Activated naive CD8-positive, alpha-beta T cell (primary cell): Measurements from ENCODE around the gene ARAP1.

Source experiments
- H3K27ac Mint-ChIP-seq: one replicate; pipeline ENCODE4 v1.8.0; 2021; ENCODE audit warnings: mixed read lengths
- H3K27me3 Mint-ChIP-seq: one replicate; pipeline ENCODE4 v1.8.0; 2021; ENCODE audit warnings: mixed read lengths
- H3K36me3 Mint-ChIP-seq: one replicate; pipeline ENCODE4 v1.8.0; 2021; ENCODE audit warnings: mixed read lengths
- H3K4me1 Mint-ChIP-seq: one replicate; pipeline ENCODE4 v1.8.0; 2021; ENCODE audit warnings: low read depth, mixed read lengths
- H3K4me3 Mint-ChIP-seq: one replicate; pipeline ENCODE4 v1.8.0; 2021; ENCODE audit warnings: mild to moderate bottlenecking, mixed read lengths
- H3K9me3 Mint-ChIP-seq: one replicate; pipeline ENCODE4 v1.8.0; 2021; ENCODE audit warnings: low read depth, mixed read lengths

The ARAP1 gene

GRCh38 chr11:72774499-72774898 lies 22.3 kb upstream of the ARAP1 start:
- Mint-ChIP-seq H3K27ac (no peak overlapping the region), H3K27me3 (no peaks in the 10 kb centered on the region), H3K4me1 (peaks cover under 1% of the 10 kb centered on the region), H3K4me3 (no peak overlapping the region), H3K9me3 (no peaks in the 10 kb centered on the region), H3K36me3 (no peaks in the 10 kb centered on the region)

- Mint-ChIP-seq H3K27ac (no peak overlapping the region), H3K36me3 (no peaks in the 10 kb centered on the region), H3K27me3 (no peaks in the 10 kb centered on the region), H3K4me3 (no peak overlapping the region), H3K4me1 (no peaks in the 10 kb centered on the region), H3K9me3 (no peaks in the 10 kb centered on the region)
These were observed 21.5 kb upstream of the ARAP1 start for GRCh38 chr11:72773696-72774095.

GRCh38 chr11:72773291-72773690 lies 21.1 kb upstream of the ARAP1 start:
- Mint-ChIP-seq H3K4me3 (no peak overlapping the region), H3K9me3 (no peaks in the 10 kb centered on the region), H3K36me3 (no peaks in the 10 kb centered on the region), H3K27me3 (no peaks in the 10 kb centered on the region), H3K4me1 (no peaks in the 10 kb centered on the region), H3K27ac (no peak overlapping the region)

GRCh38 chr11:72772059-72772458 lies 19.9 kb upstream of the ARAP1 start:
- Mint-ChIP-seq H3K27ac (no peak overlapping the region), H3K4me1 (no peaks in the 10 kb centered on the region), H3K27me3 (no peaks in the 10 kb centered on the region), H3K4me3 (no peak overlapping the region), H3K36me3 (no peaks in the 10 kb centered on the region), H3K9me3 (no peaks in the 10 kb centered on the region)

- Mint-ChIP-seq H3K4me1 (no peaks in the 10 kb centered on the region), H3K4me3 (no peak overlapping the region), H3K27me3 (no peaks in the 10 kb centered on the region), H3K9me3 (no peaks in the 10 kb centered on the region), H3K27ac (no peak overlapping the region), H3K36me3 (no peaks in the 10 kb centered on the region)
These were observed 19.3 kb upstream of the ARAP1 start for GRCh38 chr11:72771507-72771906.

- H3K27ac Mint-ChIP-seq = no peak overlapping the region
- no peak overlapping the region for H3K4me3 Mint-ChIP-seq
- no peaks in the 10 kb centered on the region for H3K27me3 Mint-ChIP-seq
- H3K36me3 Mint-ChIP-seq = no peaks in the 10 kb centered on the region
- no peaks in the 10 kb centered on the region for H3K4me1 Mint-ChIP-seq
- H3K9me3 Mint-ChIP-seq = no peaks in the 10 kb centered on the region
These were observed 18.6 kb upstream of the ARAP1 start for GRCh38 chr11:72770799-72771198.

- no peaks in the 10 kb centered on the region for H3K4me1 Mint-ChIP-seq
- no peaks in the 10 kb centered on the region for H3K9me3 Mint-ChIP-seq
- H3K4me3 Mint-ChIP-seq = no peak overlapping the region
- no peak overlapping the region for H3K27ac Mint-ChIP-seq
- no peaks in the 10 kb centered on the region for H3K36me3 Mint-ChIP-seq
- H3K27me3 Mint-ChIP-seq = no peaks in the 10 kb centered on the region
These were observed 17.5 kb upstream of the ARAP1 start for GRCh38 chr11:72769680-72770079.

- no peak overlapping the region for H3K27ac Mint-ChIP-seq
- H3K4me3 Mint-ChIP-seq = no peak overlapping the region
- no peaks in the 10 kb centered on the region for H3K4me1 Mint-ChIP-seq
- no peaks in the 10 kb centered on the region for H3K9me3 Mint-ChIP-seq
- H3K36me3 Mint-ChIP-seq = no peaks in the 10 kb centered on the region
- H3K27me3 Mint-ChIP-seq = no peaks in the 10 kb centered on the region
These were observed 16.4 kb upstream of the ARAP1 start for GRCh38 chr11:72768581-72768980.

- Mint-ChIP-seq H3K36me3 (no peaks in the 10 kb centered on the region), H3K4me1 (peaks cover 7% of the 10 kb centered on the region), H3K27ac (no peak overlapping the region), H3K9me3 (no peaks in the 10 kb centered on the region), H3K4me3 (no peak overlapping the region), H3K27me3 (no peaks in the 10 kb centered on the region)
These were observed 15.2 kb upstream of the ARAP1 start for GRCh38 chr11:72767203-72768062.

- H3K9me3 Mint-ChIP-seq = no peaks in the 10 kb centered on the region
- peaks cover 7% of the 10 kb centered on the region for H3K4me1 Mint-ChIP-seq
- H3K36me3 Mint-ChIP-seq = no peaks in the 10 kb centered on the region
- no peak overlapping the region for H3K27ac Mint-ChIP-seq
- no peak overlapping the region for H3K4me3 Mint-ChIP-seq
- no peaks in the 10 kb centered on the region for H3K27me3 Mint-ChIP-seq
These were observed 14.1 kb upstream of the ARAP1 start for GRCh38 chr11:72766152-72766902.

- Mint-ChIP-seq H3K36me3 (no peaks in the 10 kb centered on the region), H3K27me3 (no peaks in the 10 kb centered on the region), H3K4me3 (no peak overlapping the region), H3K4me1 (peaks cover 7% of the 10 kb centered on the region), H3K9me3 (no peaks in the 10 kb centered on the region), H3K27ac (no peak overlapping the region)
These were observed 12.3 kb upstream of the ARAP1 start for GRCh38 chr11:72764503-72764902.

GRCh38 chr11:72763823-72764222 lies 11.6 kb upstream of the ARAP1 start:
- Mint-ChIP-seq H3K27ac (no peak overlapping the region), H3K36me3 (peaks cover under 1% of the 10 kb centered on the region), H3K4me3 (no peak overlapping the region), H3K27me3 (no peaks in the 10 kb centered on the region), H3K9me3 (no peaks in the 10 kb centered on the region), H3K4me1 (peaks cover 7% of the 10 kb centered on the region)

GRCh38 chr11:72762641-72763304 lies 10.6 kb upstream of the ARAP1 start:
- Mint-ChIP-seq H3K27ac (no peak overlapping the region), H3K4me3 (no peak overlapping the region), H3K27me3 (no peaks in the 10 kb centered on the region)

GRCh38 chr11:72760539-72761405 lies 8.6 kb upstream of the ARAP1 start:
- peaks cover 8% of the 10 kb centered on the region for H3K36me3 Mint-ChIP-seq
- no peak overlapping the region for H3K4me3 Mint-ChIP-seq
- H3K27ac Mint-ChIP-seq = no peak overlapping the region
- H3K27me3 Mint-ChIP-seq = no peaks in the 10 kb centered on the region
- peaks cover 7% of the 10 kb centered on the region for H3K4me1 Mint-ChIP-seq
- H3K9me3 Mint-ChIP-seq = no peaks in the 10 kb centered on the region

More at GRCh38 chr11:72762641-72763304, 10.6 kb upstream of the ARAP1 start:
- Mint-ChIP-seq H3K4me1 (peaks cover 7% of the 10 kb centered on the region), H3K36me3 (peaks cover 3% of the 10 kb centered on the region), H3K9me3 (no peaks in the 10 kb centered on the region)
